Glutamatergic neuron (in vitro differentiated cells): Measurements from ENCODE around the gene AGFG1. TPM values are rescaled to one million over a fixed set of nuclear protein-coding genes. Genes with fewer than 3 reads are reported as not detected.

Experiments used
- DNase-seq: peaks from one replicate; pipeline ENCODE4 v3.0.0; 2022
- H3K27ac Mint-ChIP-seq: one replicate; pipeline ENCODE4 v1.8.0; 2020; ENCODE audit warnings: mild to moderate bottlenecking, mixed read lengths, inconsistent platforms; ENCODE audit not compliant: unreplicated experiment
- H3K27me3 Mint-ChIP-seq: one replicate; pipeline ENCODE4 v1.8.0; 2020; ENCODE audit warnings: mild to moderate bottlenecking, moderate library complexity, mixed read lengths, inconsistent platforms; ENCODE audit not compliant: unreplicated experiment
- H3K36me3 Mint-ChIP-seq: one replicate; pipeline ENCODE4 v1.8.0; 2020; ENCODE audit warnings: mild to moderate bottlenecking, mixed read lengths, inconsistent platforms; ENCODE audit not compliant: unreplicated experiment
- H3K4me1 Mint-ChIP-seq: one replicate; pipeline ENCODE4 v1.8.0; 2020; ENCODE audit warnings: mild to moderate bottlenecking, low read depth, mixed read lengths, inconsistent platforms; ENCODE audit not compliant: unreplicated experiment
- H3K4me3 Mint-ChIP-seq: one replicate; pipeline ENCODE4 v1.8.0; 2020; ENCODE audit warnings: mild to moderate bottlenecking, mixed read lengths, inconsistent platforms; ENCODE audit not compliant: unreplicated experiment
- H3K9me3 Mint-ChIP-seq: one replicate; pipeline ENCODE4 v1.8.0; 2020; ENCODE audit warnings: mild to moderate bottlenecking, moderate library complexity, mixed read lengths, inconsistent platforms; ENCODE audit not compliant: unreplicated experiment
- CTCF ChIP-seq: fragments of 200-600 bp; sonication (generic); IDR thresholded peaks from one replicate; pipeline ENCODE4 v1.5.0; 2021; ENCODE audit not compliant: partially characterized antibody, unreplicated experiment
- total RNA-seq: library from RNA; stranded (reverse); fragmentation: NEBNext Ultra II Directional; extraction: Animal tissue kit (Norgen Biotek cat#: 25700); gene quantifications from one replicate; pipeline ENCODE4 v1.2.1, GENCODE V29; 2021; ENCODE audit not compliant: unreplicated experiment

AGFG1 gene
- total RNA-seq, 1 donor from 2014 or later, result 108 TPM

DNA sequence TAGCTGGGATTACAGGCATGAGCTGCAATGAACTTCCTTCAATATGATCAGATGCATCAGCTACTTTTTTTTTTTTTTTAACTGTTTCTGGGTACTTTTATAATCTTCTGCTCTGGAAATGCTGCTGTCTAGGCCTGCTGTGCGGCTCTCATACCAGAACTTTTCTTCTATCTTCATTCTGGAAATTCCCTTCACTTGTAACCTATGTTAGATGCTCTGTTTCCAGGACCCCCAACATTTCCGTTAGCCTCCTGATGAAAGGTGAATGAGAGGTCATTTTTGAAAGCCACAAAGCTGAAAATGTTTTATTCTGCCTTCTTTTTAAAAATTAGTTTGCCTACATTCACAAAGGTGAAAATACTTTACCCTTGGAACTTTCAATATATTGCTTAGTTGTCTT is 8.6 kb downstream of the AGFG1 start:
- DNase-seq, result no peak
- Mint-ChIP-seq H3K4me1 (peaks cover 36% of the 10 kb centered on the region), H3K27me3 (peaks cover 5% of the 10 kb centered on the region), H3K36me3 (peaks cover under 1% of the 10 kb centered on the region), H3K27ac (peak overlapping the region; percentile 25), H3K4me3 (peak overlapping the region; percentile 1), H3K9me3 (peaks cover 7% of the 10 kb centered on the region)
- no peak for TF ChIP-seq CTCF

- Mint-ChIP-seq H3K36me3 (peaks cover 5% of the 10 kb centered on the region), H3K9me3 (peaks cover 9% of the 10 kb centered on the region), H3K27ac (peak overlapping the region; percentile 62), H3K4me3 (peak overlapping the region; percentile 75), H3K4me1 (peaks cover 42% of the 10 kb centered on the region), H3K27me3 (peaks cover 5% of the 10 kb centered on the region)
- no peak for TF ChIP-seq CTCF
- DNase-seq, result no peak
Observed at GRCh38 chr2:227482638-227483340, 10.8 kb downstream of the AGFG1 start.

- Mint-ChIP-seq H3K9me3 (peaks cover 9% of the 10 kb centered on the region), H3K4me3 (no peak overlapping the region), H3K36me3 (peaks cover 5% of the 10 kb centered on the region), H3K27me3 (peaks cover 5% of the 10 kb centered on the region), H3K4me1 (peaks cover 37% of the 10 kb centered on the region), H3K27ac (peak overlapping the region; percentile 29)
- no peak for TF ChIP-seq CTCF
- DNase-seq, result no peak
Observed at GRCh38 chr2:227485429-227485828, 13.5 kb downstream of the AGFG1 start.

GRCh38 chr2:227486688-227487087 is 14.7 kb downstream of the AGFG1 start:
- Mint-ChIP-seq H3K36me3 (peaks cover 5% of the 10 kb centered on the region), H3K9me3 (peaks cover 6% of the 10 kb centered on the region), H3K27ac (no peak overlapping the region), H3K27me3 (peaks cover 2% of the 10 kb centered on the region), H3K4me3 (no peak overlapping the region), H3K4me1 (peaks cover 30% of the 10 kb centered on the region)
- no peak for DNase-seq
- no peak for TF ChIP-seq CTCF

GRCh38 chr2:227488045-227488444 is 16.1 kb downstream of the AGFG1 start:
- TF ChIP-seq CTCF, result no peak
- Mint-ChIP-seq H3K4me1 (peaks cover 29% of the 10 kb centered on the region), H3K27ac (no peak overlapping the region), H3K9me3 (peaks cover 2% of the 10 kb centered on the region), H3K27me3 (no peaks in the 10 kb centered on the region), H3K4me3 (no peak overlapping the region), H3K36me3 (peaks cover 5% of the 10 kb centered on the region)
- no peak for DNase-seq
